Kidney glomerular epithelial cell (primary cell): ENCODE results near the gene IL1RN.

Experiments
- DNase-seq: peaks from one replicate; lab custom pipeline; 2025; lab: John Stamatoyannopoulos, UW

IL1RN gene

GRCh38 chr2:113175042-113175628 lies 47.7 kb downstream of the IL1RN start:
- DNase-seq = no peak

- no peak for DNase-seq
Observed at GRCh38 chr2:113175736-113176695, 48.6 kb downstream of the IL1RN start.

GRCh38 chr2:113176696-113177355 lies 49.4 kb downstream of the IL1RN start:
- DNase-seq = no peak

GRCh38 chr2:113178069-113178746 lies 50.8 kb downstream of the IL1RN start:
- DNase-seq = no peak

- DNase-seq = no peak
Observed at GRCh38 chr2:113178891-113179290, 51.5 kb downstream of the IL1RN start.

- no peak for DNase-seq
Observed at GRCh38 chr2:113179446-113180045, 52.1 kb downstream of the IL1RN start.

- DNase-seq = no peak
Observed at GRCh38 chr2:113180131-113180946, 52.9 kb downstream of the IL1RN start.

- DNase-seq = no peak
Observed at GRCh38 chr2:113181258-113182051, 54.1 kb downstream of the IL1RN start.

GRCh38 chr2:113182471-113183260 lies 55.3 kb downstream of the IL1RN start:
- DNase-seq = no peak

- no peak for DNase-seq
Observed at GRCh38 chr2:113183264-113183663, 55.9 kb downstream of the IL1RN start.
